HCEC 1CT (cell line): ENCODE data around the gene ABHD12B.
"Not testable (repeated sequence)": the region's sequence is repeated elsewhere in the genome, so short reads cannot be mapped to it uniquely, and the experiment has no call there.

ENCODE experiments used
- DNase-seq: peaks from one replicate; pipeline ENCODE4 v3.0.0-alpha.2; 2017

ABHD12B gene

GRCh38 chr14:50937800-50938199, 65.9 kb downstream of the ABHD12B start:
- DNase-seq = no peak

GRCh38 chr14:50941151-50941550, 69.3 kb downstream of the ABHD12B start:
- no peak for DNase-seq

GRCh38 chr14:50941638-50942037, 69.8 kb downstream of the ABHD12B start:
- DNase-seq = not testable (repeated sequence)

- DNase-seq = peak; percentile 45
Observed at GRCh38 chr14:50943261-50943942, 71.5 kb downstream of the ABHD12B start.

- peak; percentile 78 for DNase-seq
Observed at GRCh38 chr14:50943943-50944646, 72.2 kb downstream of the ABHD12B start, which contains the start of gene PYGL. Gene PYGL (minus strand): TSS chr14:50944483. CDS start chr14:50944403, 80 bp downstream.

GRCh38 chr14:50944647-50945413, 73.0 kb downstream of the ABHD12B start:
- peak; percentile 51 for DNase-seq

- DNase-seq = peak; percentile 23
Observed at GRCh38 chr14:50946234-50946935, 74.5 kb downstream of the ABHD12B start.

GRCh38 chr14:50947446-50947845, 75.6 kb downstream of the ABHD12B start:
- DNase-seq = no peak

GRCh38 chr14:50948205-50948604, 76.4 kb downstream of the ABHD12B start:
- DNase-seq = no peak

- DNase-seq = no peak
Observed at GRCh38 chr14:50951032-50951431, 79.2 kb downstream of the ABHD12B start.

- DNase-seq = no peak
Observed at GRCh38 chr14:50953502-50953901, 81.6 kb downstream of the ABHD12B start.
